Uterus (tissue), 2 donors: Measurements from ENCODE around the gene HOXC6.

ENCODE experiments used
- CTCF ChIP-seq, 4 experiments: fragments of 200-600 bp in 2 of 4; fragments of 450-650 bp in 2 of 4; sonication (generic) in 2 of 4; IDR thresholded peaks; one replicate each; pipeline ENCODE4 v1.5.1; 2016 to 2019; ENCODE audit warnings: antibody characterized with exemption in 4 of 4, mild to moderate bottlenecking in 2 of 4, moderate library complexity in 1 of 4
- POLR2A ChIP-seq, 2 donors: fragments of 450-650 bp; IDR thresholded peaks; one replicate each; pipeline ENCODE4 v1.6.1; 2016; ENCODE audit warnings: antibody characterized with exemption in 2 of 2, mild to moderate bottlenecking in 1 of 2, moderate library complexity in 1 of 2

GRCh38 chr12:54016051-54016450 lies 12.2 kb upstream of the HOXC6 start:
- TF ChIP-seq POLR2A (IDR thresholded peaks at IDR 0.05) (no peak), CTCF (IDR thresholded peaks at IDR 0.05) (no peak)
